SK-N-SH treated with all-trans-retinoic acid at 6 μM for 48 hours (cell line): Measurements from ENCODE around the gene AIG1.

ENCODE experiments used
- CSDC2 ChIP-seq: fragments of 250-450 bp; sonication (Bioruptor Pico); IDR thresholded peaks from 2 replicates; pipeline ENCODE4 v1.5.0; 2020; ENCODE audit warnings: mild to moderate bottlenecking, moderate library complexity
- GLIS3 ChIP-seq: fragments of 250-450 bp; sonication (Bioruptor Pico); IDR thresholded peaks from 2 replicates; pipeline ENCODE4 v1.5.0; 2020; ENCODE audit warnings: mild to moderate bottlenecking, moderate library complexity
- OSR1 ChIP-seq: fragments of 250-450 bp; sonication (Bioruptor Pico); IDR thresholded peaks from 2 replicates; pipeline ENCODE4 v1.8.0; 2022; ENCODE audit warnings: moderate library complexity, mild to moderate bottlenecking, inconsistent platforms
- PATZ1 ChIP-seq: fragments of 250-450 bp; sonication (Bioruptor Pico); IDR thresholded peaks from 2 replicates; pipeline ENCODE4 v1.8.0; 2020; ENCODE audit warnings: mild to moderate bottlenecking, moderate library complexity, borderline replicate concordance
- ZFP3 ChIP-seq: fragments of 250-450 bp; sonication (Bioruptor Pico); IDR thresholded peaks from 2 replicates; pipeline ENCODE4 v1.5.0; 2020; ENCODE audit warnings: mild to moderate bottlenecking, moderate library complexity
- ZFP30 ChIP-seq: fragments of 450-650 bp; formaldehyde crosslinking; IDR thresholded peaks from 2 replicates; pipeline ENCODE4 v1.5.0; 2022; ENCODE audit warnings: mild to moderate bottlenecking, moderate library complexity
- ZNF565 ChIP-seq: fragments of 450-650 bp; formaldehyde crosslinking; conservative IDR thresholded peaks from 2 replicates; pipeline ENCODE4 v1.5.0; 2020; ENCODE audit warnings: low read depth, mild to moderate bottlenecking, moderate library complexity

DNA sequence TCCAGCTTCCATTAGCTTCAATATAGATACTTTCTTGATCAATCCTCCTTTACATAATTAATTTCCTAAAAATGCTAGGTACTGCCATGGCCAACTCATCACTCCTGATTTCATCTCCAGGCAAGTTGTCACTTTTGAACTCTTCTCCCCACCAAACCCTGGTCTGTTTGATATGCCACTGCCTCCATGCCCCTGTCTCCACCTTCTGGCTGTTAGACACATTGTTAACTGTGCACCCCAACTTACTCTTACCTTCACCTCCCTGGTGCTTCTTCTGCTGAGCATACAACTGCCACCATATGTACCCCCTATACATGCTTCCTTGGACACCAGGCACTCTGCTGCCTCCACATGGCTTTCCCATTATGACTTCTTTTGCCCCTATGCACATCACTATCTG lies 21.9 kb upstream of the AIG1 start:
- no peak for TF ChIP-seq PATZ1 (CRISPR knock-in tag)
- TF ChIP-seq ZFP3 (CRISPR knock-in tag), result no peak
- TF ChIP-seq GLIS3 (CRISPR knock-in tag), result no peak
- TF ChIP-seq ZNF565, result no peak
- TF ChIP-seq OSR1 (CRISPR knock-in tag), result no peak
- no peak for TF ChIP-seq CSDC2 (CRISPR knock-in tag)
- TF ChIP-seq ZFP30 (CRISPR knock-in tag), result no peak
